Measurements from ENCODE around the gene PRPH. TPM values are rescaled to one million over a fixed set of nuclear protein-coding genes. Genes with fewer than 3 reads are reported as not detected.

PRPH gene
- total and polyA plus RNA-seq, 2 of the 13 experiments (the other 11 are each of a cell fraction or from before 2014, with no cell fraction given): 0.12 TPM; not detected in 1

DNA sequence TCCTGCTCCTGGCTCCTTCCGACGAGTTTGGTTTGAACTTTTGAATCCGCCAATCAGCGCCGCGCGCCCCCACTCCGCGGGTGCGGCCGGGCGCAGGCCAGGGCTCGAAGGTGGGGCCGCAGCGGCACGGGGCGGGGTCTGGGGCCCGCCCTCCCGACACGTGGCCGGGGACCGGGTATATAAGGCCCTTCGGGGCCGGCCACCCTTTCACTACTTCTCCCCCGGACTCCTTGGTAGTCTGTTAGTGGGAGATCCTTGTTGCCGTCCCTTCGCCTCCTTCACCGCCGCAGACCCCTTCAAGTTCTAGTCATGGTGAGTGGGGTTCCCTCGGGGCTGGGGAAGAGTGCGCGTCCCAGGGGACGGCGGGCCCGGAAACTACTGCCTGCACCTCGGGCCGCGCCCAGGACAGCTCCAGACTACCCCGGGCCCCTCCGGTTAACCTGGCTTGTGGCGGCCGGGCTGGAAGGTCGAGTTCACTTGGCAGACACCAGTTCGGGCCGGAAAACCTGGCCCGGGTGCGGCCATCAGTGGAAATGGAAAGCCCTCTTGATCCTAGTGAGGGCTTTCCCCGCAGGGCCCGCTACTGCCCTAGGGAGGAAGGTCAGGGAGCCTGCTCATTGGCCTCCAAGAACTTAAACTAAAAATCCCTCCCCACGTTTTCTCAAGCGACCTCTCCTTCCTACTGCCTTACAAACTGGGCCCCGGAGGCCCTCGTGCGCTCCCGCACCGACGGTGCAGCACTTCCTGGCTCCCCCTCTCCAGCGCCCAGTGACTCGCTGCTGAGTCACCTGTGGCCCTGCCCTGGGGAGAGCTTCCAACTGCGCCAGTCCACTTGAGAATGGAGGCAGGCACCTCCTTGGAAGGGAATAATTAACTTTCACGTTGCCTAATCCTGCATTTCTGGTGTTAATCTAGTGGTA lies 29.8 kb upstream of the PRPH start, which contains the start of gene TUBA1C (continued):
- TF ChIP-seq, protein P1, sequence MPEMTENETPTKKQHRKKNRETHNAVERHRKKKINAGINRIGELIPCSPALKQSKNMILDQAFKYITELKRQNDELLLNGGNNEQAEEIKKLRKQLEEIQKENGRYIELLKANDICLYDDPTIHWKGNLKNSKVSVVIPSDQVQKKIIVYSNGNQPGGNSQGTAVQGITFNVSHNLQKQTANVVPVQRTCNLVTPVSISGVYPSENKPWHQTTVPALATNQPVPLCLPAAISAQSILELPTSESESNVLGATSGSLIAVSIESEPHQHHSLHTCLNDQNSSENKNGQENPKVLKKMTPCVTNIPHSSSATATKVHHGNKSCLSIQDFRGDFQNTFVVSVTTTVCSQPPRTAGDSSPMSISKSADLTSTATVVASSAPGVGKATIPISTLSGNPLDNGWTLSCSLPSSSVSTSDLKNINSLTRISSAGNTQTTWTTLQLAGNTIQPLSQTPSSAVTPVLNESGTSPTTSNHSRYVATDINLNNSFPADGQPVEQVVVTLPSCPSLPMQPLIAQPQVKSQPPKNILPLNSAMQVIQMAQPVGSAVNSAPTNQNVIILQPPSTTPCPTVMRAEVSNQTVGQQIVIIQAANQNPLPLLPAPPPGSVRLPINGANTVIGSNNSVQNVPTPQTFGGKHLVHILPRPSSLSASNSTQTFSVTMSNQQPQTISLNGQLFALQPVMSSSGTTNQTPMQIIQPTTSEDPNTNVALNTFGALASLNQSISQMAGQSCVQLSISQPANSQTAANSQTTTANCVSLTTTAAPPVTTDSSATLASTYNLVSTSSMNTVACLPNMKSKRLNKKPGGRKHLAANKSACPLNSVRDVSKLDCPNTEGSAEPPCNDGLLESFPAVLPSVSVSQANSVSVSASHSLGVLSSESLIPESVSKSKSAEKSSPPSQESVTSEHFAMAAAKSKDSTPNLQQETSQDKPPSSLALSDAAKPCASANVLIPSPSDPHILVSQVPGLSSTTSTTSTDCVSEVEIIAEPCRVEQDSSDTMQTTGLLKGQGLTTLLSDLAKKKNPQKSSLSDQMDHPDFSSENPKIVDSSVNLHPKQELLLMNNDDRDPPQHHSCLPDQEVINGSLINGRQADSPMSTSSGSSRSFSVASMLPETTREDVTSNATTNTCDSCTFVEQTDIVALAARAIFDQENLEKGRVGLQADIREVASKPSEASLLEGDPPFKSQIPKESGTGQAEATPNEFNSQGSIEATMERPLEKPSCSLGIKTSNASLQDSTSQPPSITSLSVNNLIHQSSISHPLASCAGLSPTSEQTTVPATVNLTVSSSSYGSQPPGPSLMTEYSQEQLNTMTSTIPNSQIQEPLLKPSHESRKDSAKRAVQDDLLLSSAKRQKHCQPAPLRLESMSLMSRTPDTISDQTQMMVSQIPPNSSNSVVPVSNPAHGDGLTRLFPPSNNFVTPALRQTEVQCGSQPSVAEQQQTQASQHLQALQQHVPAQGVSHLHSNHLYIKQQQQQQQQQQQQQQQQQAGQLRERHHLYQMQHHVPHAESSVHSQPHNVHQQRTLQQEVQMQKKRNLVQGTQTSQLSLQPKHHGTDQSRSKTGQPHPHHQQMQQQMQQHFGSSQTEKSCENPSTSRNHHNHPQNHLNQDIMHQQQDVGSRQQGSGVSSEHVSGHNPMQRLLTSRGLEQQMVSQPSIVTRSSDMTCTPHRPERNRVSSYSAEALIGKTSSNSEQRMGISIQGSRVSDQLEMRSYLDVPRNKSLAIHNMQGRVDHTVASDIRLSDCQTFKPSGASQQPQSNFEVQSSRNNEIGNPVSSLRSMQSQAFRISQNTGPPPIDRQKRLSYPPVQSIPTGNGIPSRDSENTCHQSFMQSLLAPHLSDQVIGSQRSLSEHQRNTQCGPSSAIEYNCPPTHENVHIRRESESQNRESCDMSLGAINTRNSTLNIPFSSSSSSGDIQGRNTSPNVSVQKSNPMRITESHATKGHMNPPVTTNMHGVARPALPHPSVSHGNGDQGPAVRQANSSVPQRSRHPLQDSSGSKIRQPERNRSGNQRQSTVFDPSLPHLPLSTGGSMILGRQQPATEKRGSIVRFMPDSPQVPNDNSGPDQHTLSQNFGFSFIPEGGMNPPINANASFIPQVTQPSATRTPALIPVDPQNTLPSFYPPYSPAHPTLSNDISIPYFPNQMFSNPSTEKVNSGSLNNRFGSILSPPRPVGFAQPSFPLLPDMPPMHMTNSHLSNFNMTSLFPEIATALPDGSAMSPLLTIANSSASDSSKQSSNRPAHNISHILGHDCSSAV (CRISPR knock-in tag; IDR thresholded peaks at IDR 0.05; ENCODE audit: borderline replicate concordance): 0 out of 2 replicates have a peak, but pooled peaks have one; percentile 42
- TF ChIP-seq, protein P2, sequence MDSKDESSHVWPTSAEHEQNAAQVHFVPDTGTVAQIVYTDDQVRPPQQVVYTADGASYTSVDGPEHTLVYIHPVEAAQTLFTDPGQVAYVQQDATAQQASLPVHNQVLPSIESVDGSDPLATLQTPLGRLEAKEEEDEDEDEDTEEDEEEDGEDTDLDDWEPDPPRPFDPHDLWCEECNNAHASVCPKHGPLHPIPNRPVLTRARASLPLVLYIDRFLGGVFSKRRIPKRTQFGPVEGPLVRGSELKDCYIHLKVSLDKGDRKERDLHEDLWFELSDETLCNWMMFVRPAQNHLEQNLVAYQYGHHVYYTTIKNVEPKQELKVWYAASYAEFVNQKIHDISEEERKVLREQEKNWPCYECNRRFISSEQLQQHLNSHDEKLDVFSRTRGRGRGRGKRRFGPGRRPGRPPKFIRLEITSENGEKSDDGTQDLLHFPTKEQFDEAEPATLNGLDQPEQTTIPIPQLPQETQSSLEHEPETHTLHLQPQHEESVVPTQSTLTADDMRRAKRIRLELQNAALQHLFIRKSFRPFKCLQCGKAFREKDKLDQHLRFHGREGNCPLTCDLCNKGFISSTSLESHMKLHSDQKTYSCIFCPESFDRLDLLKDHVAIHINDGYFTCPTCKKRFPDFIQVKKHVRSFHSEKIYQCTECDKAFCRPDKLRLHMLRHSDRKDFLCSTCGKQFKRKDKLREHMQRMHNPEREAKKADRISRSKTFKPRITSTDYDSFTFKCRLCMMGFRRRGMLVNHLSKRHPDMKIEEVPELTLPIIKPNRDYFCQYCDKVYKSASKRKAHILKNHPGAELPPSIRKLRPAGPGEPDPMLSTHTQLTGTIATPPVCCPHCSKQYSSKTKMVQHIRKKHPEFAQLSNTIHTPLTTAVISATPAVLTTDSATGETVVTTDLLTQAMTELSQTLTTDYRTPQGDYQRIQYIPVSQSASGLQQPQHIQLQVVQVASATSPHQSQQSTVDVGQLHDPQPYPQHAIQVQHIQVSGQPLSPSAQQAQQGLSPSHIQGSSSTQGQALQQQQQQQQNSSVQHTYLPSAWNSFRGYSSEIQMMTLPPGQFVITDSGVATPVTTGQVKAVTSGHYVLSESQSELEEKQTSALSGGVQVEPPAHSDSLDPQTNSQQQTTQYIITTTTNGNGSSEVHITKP (CRISPR knock-in tag; IDR thresholded peaks at IDR 0.05; ENCODE audit: low read depth): no peak
- TF ChIP-seq RBAK (CRISPR knock-in tag; IDR thresholded peaks at IDR 0.05): no peak
- peak; percentile 88 for TF ChIP-seq ZNF501 (CRISPR knock-in tag; IDR thresholded peaks at IDR 0.05)
- peak; percentile 25; the same call in 1 of the 2 replicates for TF ChIP-seq ZNF350 (CRISPR knock-in tag; IDR thresholded peaks at IDR 0.05; ENCODE audit: borderline replicate concordance, low read depth)
- peak; percentile 89 for TF ChIP-seq ZNF607 (CRISPR knock-in tag; IDR thresholded peaks at IDR 0.05; ENCODE audit: borderline replicate concordance)
- peak; percentile 88 for TF ChIP-seq HOXA5 (CRISPR knock-in tag; IDR thresholded peaks at IDR 0.05)
- peak; percentile 69; the same call in 1 of the 2 replicates for TF ChIP-seq ZNF24 (IDR thresholded peaks at IDR 0.05)
- TF ChIP-seq, protein P3, sequence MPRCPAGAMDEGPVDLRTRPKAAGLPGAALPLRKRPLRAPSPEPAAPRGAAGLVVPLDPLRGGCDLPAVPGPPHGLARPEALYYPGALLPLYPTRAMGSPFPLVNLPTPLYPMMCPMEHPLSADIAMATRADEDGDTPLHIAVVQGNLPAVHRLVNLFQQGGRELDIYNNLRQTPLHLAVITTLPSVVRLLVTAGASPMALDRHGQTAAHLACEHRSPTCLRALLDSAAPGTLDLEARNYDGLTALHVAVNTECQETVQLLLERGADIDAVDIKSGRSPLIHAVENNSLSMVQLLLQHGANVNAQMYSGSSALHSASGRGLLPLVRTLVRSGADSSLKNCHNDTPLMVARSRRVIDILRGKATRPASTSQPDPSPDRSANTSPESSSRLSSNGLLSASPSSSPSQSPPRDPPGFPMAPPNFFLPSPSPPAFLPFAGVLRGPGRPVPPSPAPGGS (CRISPR knock-in tag; IDR thresholded peaks at IDR 0.05): 0 out of 2 replicates have a peak, but pooled peaks have one; percentile 24
- TF ChIP-seq DMAP1 (CRISPR knock-in tag; IDR thresholded peaks at IDR 0.05): peak; percentile 81
- peak; percentile 99 for TF ChIP-seq POLR2AphosphoS5 (IDR thresholded peaks at IDR 0.05; ENCODE audit: low read depth, low read length)
- TF ChIP-seq ZNF773 (CRISPR knock-in tag; IDR thresholded peaks at IDR 0.05; ENCODE audit: borderline replicate concordance): peak; percentile 77; the same call in 1 of the 2 replicates
- TF ChIP-seq ZNF891 (CRISPR knock-in tag; IDR thresholded peaks at IDR 0.05): peak; percentile 60

All from HepG2 (cell line).